TTC549 (cell line): ENCODE results near the gene MARK3.

Experiments
- FAIRE-seq: peaks from 2 replicates; lab custom pipeline; 2012; peaks lifted over from hg19 to GRCh38; lab: Jason Lieb, UNC

MARK3 gene

DNA sequence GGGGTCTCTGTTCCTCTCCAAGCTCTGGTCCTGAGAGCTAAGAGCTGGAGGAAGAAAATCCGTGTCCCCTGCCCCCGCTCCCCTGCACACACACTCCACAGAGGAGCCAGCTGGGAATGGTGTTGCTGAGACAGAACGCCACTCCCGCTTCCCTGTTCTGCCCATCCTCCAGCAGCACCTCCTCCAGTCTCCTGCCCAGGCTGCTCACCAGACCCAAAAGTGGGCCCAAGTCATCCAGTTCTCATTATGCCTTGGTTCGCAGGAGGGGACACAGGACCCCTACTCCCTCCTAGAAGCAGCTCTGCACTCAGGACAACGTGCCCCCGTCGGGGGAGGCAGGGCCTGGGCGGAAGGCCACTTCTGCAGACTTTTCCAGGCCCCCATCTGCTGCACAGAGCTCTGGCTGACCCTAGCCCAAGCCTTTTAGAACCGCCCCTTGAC lies 143.0 kb downstream of the MARK3 start:
- no peak for FAIRE-seq

DNA sequence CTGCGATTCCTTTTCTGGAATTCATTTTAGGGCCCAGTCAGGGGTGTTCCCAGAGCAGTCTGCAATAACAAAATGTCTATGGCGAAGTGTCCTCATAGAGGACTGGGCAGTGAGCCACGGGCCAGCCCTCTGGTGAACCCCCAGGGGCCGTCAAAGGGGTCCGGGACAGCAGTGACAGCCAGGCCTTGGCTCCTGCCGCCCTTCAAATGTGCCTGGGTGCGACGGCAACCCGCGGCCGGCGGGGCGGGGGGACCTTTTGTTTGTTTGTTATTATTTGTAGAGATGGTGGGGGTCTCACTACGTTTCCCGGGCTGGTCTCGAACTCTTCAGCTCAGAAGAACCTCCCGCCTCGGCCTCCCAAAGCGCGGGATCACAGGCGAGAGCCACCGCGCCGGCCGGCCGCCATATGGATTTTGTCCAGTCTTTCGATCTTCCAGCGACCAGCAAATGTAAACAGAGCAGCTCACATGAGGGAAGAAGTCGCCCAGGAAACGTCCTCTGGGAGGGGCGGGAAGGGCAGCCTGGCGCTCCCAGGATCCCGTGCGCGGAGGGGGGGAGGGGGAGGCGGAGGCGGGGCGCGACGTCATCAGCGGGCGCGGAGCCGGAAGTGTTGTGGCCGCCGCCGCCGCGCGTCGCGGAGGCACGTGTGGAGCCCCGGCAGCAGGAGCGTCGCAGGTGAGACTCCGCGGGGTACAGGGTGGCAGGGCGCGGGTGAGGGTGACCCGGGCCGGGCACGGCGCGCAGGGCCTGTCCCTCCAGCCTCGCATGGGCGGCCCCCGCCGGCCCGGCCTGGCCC lies 143.6 kb downstream of the MARK3 start, which contains the start of gene TRMT61A:
Gene TRMT61A (plus strand): TSS at position 610 of the 796 bp plus-strand sequence. CDS start 783 bp downstream, outside the sequence.
- no peak for FAIRE-seq

DNA sequence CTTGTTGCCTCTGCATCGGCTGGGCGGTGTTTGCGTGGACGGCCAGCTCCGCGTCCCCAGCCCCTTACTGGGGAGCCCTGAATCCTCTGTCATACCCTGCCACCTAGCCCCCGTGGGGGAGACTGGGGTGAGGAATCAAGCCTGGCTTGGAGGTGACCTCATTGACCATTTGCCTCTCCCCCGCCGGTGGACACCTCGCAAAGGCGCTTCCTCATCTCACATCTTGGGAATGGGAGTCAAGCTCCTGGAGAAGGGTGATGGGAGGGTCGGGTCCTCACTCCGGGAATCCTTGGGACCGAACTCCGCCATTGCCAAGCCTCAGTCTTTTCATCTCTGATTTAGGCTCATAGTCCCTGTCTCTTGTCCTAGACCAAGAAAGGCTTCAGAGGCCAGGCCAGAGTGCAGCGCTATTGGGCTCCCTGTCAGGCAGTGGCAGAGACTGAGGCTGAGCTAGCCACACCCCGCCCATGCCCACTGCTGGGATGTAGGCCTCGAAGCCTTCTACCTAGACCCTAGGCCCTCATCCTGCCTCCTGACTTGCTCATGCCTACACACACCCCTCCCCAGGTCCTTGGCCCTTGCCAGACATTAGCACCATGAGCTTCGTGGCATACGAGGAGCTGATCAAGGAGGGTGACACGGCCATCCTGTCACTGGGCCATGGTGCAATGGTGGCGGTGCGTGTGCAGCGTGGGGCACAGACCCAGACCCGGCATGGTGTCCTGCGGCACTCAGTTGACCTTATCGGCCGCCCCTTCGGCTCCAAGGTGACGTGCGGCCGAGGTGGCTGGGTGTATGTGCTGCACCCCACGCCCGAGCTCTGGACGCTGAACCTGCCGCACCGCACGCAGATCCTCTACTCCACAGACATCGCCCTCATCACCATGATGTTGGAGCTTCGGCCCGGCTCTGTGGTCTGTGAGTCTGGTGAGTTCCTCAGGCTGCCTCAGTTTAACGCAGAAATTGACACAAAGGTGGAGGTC lies 144.5 kb downstream of the MARK3 start:
- no peak for FAIRE-seq

DNA sequence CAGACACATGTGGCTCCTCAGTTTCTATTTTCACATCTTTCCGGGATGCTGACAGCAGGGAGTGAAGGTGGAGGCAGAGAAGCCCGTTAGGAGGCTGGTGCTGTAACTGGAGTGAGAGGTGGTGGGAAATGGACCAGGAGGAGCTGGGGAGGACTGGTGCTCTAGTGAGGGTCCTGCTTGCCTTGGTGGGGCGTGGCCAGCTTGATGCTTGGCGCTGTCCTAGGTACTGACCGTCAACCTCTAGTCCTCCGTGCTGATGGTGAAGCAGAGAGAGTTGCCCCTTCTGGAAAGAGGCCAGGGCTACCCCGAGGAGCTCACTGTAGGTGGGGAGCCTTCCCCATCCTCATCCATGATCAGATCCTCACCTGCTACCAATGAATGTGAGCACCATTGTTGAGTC lies 145.2 kb downstream of the MARK3 start:
- FAIRE-seq, result no peak

DNA sequence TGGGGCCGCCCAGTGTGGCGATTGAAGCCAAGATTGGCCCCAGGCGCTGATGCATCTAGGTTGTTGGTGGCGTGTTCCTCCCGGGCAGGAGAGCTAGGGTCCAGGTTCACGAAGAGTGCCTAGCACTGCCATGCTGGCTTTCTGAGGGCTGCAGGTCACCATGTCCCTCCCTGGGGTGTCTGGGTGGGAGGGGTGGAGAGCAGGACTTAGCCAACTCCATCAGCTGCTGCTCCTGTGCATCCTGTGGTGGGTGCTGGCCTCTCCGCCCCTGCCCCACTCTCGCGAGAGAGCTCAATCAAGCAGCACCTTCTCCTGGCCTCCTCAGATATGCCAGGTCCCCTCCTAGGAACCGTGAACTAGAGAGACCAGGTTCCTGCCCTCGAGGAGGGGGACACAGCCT lies 145.6 kb downstream of the MARK3 start:
- FAIRE-seq, result no peak

DNA sequence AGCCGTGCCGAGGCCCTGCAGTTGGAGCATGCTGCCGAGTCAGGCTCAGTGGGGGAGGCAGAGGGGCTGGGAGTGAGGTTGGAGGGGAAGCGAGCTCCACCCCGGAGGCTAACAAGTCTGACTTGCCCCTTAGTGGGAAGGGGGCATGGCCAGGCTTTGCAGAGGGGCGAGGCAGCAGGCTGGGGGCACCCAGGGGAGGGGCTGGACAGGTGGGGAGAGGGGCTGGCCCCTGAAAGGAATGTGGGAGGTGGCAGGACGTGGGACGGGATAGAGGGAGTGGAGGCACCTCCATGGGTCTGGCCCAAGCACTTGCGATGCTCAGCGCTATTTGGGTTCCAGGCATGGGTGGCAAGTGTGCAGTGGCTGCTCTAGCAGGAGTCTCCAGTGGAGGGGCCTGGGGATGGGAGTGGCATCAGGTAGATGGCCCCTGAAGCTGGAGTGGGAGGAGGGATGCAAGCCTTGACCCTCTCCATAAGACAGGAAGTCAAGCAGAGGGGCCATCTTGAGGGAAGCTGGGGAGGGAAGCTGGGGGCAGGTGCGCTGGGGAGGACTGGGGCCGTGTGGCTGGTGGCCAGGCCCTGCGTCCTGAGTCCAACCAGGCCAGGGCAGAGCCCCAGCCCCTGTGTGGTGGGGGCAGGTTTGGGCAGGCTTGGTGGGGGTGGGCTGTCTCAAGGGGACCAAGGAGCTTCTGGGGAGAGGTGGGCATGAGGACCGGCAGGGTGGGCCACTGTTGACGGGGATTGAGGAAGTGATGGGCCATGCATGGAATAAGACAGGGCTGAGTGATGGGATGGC lies 146.4 kb downstream of the MARK3 start:
- no peak for FAIRE-seq

DNA sequence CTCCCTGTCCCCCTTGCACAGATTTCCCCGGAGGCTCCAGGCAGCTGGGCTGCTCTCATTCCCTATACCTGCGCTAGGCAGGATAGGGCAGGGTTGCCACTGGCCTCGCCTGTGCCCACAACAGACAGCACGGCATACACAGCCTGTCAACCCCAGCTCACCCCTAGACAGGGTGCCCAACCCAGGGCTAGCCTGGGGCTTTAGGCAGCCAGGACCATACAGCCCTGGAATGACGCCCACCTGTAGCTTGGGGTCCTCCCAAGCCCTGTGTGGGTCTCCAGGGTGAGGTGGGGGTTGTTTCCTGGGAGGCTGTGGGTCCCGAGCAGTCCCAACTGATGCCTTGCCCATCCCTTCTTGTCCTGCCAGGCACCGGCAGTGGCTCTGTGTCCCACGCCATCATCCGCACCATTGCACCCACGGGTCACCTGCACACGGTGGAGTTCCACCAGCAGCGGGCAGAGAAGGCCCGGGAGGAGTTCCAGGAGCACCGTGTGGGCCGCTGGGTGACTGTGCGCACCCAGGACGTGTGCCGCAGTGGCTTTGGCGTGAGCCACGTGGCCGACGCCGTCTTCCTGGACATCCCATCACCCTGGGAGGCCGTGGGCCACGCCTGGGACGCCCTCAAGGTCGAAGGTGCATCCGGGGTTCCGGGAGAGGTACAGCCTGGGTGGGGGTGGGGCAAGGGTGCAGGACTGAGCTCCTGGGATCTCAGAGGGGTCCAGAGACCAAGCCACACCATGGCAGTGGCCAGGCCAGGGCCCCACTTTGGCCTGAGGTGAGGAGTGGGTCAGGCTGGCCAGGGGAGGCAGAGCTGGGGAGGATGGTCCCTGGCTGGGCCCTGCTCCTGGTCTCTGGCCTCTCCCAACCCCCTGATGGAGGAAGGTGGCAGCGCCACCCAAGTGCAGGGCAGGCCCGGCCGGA lies 147.3 kb downstream of the MARK3 start:
- FAIRE-seq, result no peak

DNA sequence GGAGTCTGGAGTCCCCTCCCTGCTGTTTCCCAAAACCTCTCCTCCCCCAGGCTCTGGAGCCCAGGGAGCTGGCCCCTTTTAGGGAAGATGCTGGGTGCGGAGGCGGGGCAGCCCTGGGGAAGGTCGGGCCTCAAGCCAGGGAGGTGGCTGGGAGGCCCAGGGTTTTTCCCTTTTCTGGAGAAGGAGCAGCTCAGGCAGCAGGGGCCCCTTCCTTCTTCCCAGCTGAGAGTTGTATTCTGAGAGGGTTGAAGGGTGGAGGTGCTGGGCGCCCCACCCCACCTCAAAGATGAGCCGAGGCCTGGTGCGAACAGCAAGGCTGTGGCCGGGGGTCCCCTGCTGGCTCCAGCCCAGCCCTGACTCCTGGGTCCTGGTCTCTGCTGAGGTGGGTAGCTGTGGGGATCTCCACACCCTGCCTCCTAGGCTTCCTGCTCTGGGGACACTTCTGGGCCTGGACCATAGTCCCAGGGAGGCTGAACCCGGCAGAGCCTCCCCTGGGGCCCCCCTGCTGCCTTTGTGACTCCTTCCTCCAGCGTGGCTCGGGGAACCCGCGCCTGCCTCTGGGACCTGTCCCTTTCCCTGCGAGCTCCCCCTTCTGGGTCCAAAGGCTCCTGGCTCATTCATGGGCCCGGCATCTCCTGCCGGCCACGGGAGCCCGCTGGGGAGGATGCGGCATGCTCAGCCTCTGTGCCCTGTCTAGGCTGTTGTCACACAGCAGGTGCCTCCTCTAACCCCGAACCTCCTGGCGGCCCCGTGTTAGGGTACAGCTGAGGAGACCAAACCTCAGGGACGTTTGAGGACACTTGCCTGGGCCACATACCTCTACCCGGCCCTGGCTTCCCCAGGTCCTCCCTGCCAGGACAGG lies 148.2 kb downstream of the MARK3 start:
- no peak for FAIRE-seq

DNA sequence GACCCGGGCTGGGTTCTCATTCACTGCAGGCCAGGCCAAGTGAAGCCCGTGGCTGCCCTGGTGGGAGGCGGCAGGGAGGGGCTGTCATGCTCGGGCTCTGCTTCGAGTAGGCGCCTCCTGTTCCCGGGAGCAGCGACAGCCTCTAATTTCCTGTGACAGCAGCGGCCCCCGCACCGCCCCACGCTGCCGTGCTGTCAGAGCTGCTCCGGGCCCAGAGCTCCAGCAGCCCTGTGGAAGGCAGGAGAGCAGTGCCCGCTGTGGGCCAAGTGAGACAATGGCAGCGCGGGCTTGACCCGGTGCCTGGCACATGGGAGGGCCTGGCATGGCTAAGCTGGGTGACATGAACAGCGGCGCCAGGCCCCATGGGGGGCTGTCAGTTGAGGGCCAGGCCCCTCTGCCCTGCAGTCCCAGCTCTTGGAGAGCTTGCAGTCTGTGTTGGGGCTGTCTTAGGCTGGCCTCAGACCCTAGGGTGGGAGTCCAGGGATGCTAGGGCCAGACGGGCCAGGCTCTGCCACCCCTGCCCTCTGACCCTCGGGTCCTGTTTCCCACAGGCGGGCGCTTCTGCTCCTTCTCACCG lies 148.9 kb downstream of the MARK3 start:
- FAIRE-seq, result no peak

DNA sequence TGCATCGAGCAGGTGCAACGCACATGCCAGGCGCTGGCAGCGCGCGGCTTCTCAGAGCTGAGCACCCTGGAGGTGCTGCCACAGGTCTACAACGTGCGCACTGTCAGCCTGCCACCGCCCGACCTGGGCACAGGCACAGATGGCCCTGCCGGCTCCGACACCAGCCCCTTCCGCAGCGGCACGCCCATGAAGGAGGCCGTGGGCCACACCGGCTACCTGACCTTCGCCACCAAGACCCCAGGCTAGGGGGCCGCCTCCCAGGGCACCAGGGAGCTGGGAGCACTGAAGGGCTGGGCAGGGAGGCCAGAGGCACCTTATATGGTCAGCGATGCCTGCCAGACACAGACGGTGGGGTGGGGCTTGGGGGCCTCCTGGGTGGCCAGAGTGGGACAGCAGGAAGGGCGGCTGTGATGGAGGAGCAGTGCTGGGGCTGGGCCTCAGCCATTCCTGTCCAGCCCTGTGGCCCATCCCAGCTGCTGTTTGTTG lies 149.4 kb downstream of the MARK3 start:
- no peak for FAIRE-seq

DNA sequence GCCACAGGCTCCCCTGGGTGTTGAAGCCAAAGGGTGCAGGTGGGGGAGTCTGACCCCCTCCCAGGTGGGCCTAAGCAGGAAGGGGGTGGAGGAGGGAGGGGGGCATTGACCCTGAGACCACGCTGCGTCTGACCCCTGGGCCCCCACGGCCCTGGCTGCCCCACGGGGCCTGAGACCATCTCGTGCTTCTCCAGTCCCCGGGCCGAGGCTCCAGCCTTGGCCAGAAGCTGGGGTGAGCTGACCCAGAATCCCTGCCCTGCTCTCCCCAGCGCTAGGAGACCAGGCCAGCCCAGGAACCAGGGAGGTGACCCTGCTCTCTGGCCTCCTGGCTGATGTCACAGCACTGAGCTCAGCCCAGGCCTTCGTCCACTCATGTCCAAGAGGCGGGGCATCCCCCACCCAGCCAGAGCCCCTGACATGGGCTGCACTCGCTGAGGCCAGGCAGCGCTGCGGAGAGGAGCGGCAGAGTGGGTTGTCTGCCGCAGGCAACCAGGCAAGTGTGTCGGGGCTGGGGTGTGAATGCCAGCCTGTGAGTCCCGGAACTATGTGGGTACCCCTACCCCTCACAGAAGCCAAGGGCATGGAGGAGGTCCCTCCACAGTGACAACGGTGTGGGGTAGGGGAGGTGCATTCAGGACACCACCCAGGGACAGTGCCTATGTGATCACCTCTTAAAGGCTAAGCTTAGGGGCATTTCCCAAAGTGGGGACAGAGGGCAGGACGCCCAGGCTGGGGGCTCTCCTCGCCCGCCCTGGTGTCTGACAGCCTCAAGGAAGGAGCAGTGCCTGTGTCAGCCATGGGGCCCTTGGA lies 150.1 kb downstream of the MARK3 start:
- no peak for FAIRE-seq

DNA sequence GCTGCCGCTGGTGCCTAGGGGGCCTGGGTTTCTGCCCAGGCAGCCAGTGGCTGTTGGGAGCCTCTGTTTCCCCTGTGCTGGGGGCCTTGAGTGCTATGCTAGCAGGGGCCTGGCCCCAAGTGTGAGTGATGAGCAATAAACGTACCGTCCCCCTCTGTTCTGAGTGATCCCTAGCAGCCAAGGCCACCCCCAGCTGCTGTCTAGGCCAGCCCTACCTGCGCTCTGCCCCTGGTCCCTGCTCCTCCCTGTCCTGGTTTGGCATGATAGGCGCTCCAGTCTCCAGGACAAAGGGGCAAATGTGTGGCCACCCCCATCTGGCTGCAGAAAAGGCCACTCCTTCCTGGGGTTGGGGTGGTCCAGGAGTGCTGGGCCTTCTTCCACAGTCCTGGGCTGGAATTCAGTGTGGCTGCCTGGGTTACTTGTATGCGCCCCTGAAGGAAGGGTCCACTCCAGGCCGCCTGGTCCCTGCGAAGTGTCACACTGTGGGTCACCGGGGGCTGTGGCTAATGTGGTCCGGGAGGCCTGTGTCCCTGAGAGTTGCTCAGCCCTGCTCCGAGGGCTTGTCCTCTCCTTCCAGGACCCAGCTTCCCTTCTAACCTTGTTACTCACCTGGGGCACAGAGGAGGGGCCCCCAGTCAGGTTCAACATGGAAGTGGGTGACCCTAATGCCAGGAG lies 150.8 kb downstream of the MARK3 start:
- no peak for FAIRE-seq

DNA sequence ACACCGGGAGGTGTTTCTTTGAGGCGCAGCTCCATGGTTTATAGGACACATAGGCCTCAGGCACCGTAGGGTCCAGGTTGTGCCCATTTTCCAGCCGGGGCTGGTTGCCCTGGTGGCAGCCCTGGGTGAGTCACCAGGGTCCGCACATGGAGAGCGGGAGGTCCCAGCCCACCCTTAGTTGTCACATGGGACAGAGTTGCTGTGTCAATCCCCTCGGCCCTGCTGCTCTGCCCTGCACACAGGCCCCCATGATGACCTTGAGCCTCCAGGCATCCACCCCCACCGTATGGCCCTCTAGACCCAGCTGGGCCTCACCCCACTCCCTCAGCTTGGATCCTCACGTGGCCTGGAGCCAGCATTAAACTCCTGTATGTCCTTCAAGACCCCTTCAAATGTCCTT lies 151.5 kb downstream of the MARK3 start:
- no peak for FAIRE-seq

DNA sequence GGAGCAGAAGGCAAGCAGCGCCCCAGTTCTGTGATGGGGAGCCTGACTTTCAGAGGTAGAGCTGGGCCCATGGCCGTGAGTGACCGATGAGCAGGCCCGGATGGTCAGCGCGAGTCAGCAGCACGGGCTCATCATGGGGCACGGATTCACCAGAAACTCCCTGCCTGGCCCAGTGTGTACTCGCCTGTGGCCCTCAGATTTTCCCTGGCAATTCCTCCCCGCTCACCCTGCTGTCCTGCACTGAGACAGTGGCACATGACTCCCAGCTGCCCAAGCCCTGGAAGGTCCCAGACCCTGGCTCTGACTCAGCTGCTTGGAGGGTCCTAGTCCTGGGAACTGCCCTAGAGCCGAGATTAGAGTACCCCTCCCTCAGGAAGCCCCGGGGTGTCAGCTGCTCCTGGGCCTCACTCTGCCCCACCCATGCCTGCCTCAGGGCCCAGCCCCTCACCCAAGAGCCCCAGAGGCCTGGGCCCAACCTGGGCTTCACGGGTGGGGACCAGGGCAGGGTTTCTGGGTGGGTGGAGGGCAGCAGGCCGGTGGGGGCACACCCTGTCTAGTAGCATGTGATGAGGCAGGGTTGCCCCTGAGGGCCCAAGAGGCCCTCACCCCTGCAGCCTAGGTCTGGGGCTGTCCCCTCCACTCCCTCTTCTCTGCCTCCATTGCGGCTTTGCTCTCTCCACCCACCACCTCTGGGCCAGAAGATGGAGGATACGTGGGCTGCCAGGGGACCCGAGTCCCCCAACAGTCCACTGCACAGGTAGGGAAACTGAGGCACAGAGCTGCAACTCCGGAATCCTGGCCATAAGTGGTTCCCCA lies 152.2 kb downstream of the MARK3 start:
- no peak for FAIRE-seq

DNA sequence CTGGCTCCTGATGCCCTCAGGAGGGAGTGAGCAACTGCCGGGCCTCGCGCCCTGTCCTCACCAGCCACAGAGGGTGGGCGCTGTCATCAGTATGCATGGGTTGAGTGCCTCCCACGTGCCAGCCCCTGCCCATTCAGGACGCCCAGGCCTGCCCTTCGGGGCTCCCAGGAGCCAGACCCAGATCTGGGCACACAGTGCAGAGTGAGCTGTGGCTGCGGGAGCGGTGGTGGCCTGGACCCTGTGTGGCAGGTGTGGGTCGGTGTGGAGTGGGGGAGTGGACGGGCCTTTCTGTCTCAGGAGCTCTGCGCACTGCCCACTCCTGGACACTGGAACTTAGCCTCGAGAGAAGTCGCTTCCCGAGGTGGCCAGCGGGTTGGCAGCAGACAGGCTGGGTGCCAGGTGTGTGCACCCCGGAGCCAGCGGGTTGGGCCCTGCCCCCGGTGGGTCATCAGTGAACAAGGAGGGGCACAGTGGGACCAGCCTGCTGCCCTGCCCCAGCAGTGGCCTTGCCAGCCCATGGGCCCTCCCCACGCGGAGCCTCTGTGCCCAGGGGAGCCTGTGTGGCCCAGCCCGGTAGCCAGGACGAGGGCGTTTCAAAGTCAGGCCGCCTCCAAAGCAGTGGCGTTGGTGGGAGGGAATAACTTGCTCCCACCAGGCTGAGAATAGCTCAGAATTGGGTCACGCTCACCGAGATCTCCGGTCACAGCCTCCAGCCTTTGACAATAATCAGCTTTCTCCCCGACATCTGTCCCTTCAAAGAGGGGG lies 153.3 kb downstream of the MARK3 start:
- no peak for FAIRE-seq

DNA sequence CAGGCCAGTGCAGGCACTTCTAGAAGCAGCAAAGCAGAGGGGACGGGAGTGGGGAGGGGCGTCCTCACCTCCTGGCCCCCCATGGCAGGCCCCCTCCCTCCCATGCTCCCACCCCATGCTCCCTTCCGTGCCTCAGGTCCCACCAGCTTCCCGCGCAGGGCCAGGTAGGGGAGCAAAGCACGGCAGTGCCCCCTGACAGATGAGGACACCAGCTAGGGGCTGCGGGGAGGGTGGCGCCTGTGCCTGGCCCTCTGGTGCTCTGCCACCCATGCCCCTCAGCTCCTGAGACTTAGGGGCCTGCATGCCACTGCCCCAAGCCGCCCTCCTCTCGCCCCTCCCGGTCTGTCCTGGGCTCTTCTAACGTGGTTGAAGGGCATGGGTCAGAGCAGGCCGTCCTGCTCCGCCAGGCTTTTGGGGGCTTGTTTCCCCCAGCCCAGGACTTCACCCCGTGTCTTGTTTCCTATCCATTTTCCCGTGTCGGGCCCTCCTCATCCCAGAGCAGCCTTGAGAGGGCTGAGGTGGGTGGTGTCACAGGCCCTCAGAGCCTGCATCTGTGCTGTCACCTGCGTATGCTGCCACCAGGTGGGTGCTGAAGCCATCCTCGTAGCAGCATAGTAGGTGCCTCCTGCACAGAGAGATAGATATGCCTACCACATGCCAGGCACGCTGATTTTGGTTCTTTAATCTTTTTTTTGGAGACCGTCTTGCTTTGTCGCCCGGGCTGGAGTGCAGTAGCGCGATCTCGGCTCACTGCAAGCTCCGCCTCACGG lies 154.0 kb downstream of the MARK3 start:
- FAIRE-seq, result no peak
